OCI-LY3 (cell line): Measurements from ENCODE around the gene SLC9B2.

Experiments used
- EZH2phosphoT487 ChIP-seq: fragments of 200-600 bp; shearing (Covaris generic); IDR thresholded peaks from 2 replicates; pipeline ENCODE4 v1.6.1; 2018; ENCODE audit warnings: antibody characterized with exemption, mixed run types, low read depth
- TF ChIP-seq, protein P1 (sequence below): fragments of 200-600, 300-600 bp; sonication (generic); IDR thresholded peaks from 2 replicates; pipeline ENCODE4 v1.5.1; 2014; ENCODE audit warnings: antibody characterized with exemption, low read length, low read depth

DNA sequence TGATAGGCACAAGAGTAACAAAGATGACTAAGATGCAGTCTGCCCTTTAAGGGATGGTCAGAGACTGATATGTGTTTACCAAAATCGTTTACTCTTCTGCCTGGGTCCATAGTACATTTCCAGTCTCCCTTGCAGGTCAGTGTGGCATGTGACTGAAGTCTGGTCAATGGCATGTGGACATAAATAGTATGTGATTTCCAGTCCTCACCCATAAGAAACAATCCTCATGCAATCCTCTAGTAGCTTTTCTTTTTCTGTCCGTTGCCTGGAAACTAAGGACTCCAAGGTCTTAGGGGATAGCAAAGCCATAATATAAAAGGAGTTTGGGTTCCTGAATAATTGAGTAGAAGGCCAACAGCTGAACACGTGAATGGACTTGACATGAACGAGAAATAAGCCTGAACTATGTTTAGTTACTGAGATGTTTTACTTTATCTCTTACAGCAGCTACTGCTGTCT, 1.1 kb downstream of the SLC9B2 start:
- TF ChIP-seq, protein P1, sequence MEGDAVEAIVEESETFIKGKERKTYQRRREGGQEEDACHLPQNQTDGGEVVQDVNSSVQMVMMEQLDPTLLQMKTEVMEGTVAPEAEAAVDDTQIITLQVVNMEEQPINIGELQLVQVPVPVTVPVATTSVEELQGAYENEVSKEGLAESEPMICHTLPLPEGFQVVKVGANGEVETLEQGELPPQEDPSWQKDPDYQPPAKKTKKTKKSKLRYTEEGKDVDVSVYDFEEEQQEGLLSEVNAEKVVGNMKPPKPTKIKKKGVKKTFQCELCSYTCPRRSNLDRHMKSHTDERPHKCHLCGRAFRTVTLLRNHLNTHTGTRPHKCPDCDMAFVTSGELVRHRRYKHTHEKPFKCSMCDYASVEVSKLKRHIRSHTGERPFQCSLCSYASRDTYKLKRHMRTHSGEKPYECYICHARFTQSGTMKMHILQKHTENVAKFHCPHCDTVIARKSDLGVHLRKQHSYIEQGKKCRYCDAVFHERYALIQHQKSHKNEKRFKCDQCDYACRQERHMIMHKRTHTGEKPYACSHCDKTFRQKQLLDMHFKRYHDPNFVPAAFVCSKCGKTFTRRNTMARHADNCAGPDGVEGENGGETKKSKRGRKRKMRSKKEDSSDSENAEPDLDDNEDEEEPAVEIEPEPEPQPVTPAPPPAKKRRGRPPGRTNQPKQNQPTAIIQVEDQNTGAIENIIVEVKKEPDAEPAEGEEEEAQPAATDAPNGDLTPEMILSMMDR = no peak
- no peak for TF ChIP-seq EZH2phosphoT487
